HCT116 (cell line): ENCODE measurements around the gene PGGHG. TPM values are rescaled to one million over a fixed set of nuclear protein-coding genes. Genes with fewer than 3 reads are reported as not detected.

Experiments
- ATAC-seq: fragments of 200-7000 bp; cut with Tn5 transposase; 2 replicates; pipeline ENCODE4 v1.9.1; 2020; ENCODE audit warnings: mild to moderate bottlenecking, moderate library complexity
- BruUV-seq: library from RNA; stranded (reverse); fragments of 400-500 nt; replicated peaks from 2 replicates; lab custom pipeline; 2021; lab: Mats Ljungman, UMichigan
- CTCF ChIA-PET: fragments of 300-600 bp; sonication (Branson Sonifier 250); formaldehyde crosslinking; loops from one replicate; lab custom pipeline; 2021; ENCODE audit warnings: antibody characterized with exemption; lab: Charles Lee
- POLR2A ChIA-PET: fragments of 300-600, 350-600 bp; sonication (Branson Sonifier 250); formaldehyde crosslinking; loops from one replicate; lab custom pipeline; 2021; ENCODE audit warnings: antibody characterized with exemption; lab: Charles Lee
- RAD21 ChIA-PET, 2 experiments: fragments of 300-600 bp; sonication (Branson Sonifier 250); formaldehyde crosslinking; loops; one replicate each; lab custom pipeline; 2023; ENCODE audit warnings: low total read pairs in 2 of 2; ENCODE audit not compliant: uncharacterized antibody in 2 of 2, unreplicated experiment in 2 of 2, low non-redundant PET in 1 of 2; lab: Charles Lee
- DNase-seq: peaks from one replicate; pipeline ENCODE4 v3.0.0-alpha.2; 2010; ENCODE audit warnings: low read depth, low spot score
- H2AFZ ChIP-seq: fragments of 200-600 bp; shearing (Covaris generic), sonication (generic); 2 replicates; pipeline ENCODE4 v1.6.1; 2017; ENCODE audit warnings: low read depth, mixed run types, mixed read lengths, antibody characterized with exemption, low read length; ENCODE audit not compliant: poor library complexity, severe bottlenecking
- H3K27ac ChIP-seq: 2 replicates; pipeline ENCODE4 v1.5.1; 2012; ENCODE audit warnings: low read depth, low read length
- H3K27me3 ChIP-seq: fragments of 200-600 bp; sonication (generic); 2 replicates; pipeline ENCODE4 v1.6.1; 2016; ENCODE audit warnings: mixed run types, low read length, mixed read lengths; ENCODE audit not compliant: insufficient read depth
- H3K36me3 ChIP-seq, 2 experiments: fragments of 200-500 bp in 1 of 2; fragments of 200-600 bp in 1 of 2; sonication (Bioruptor generic) in 1 of 2; sonication (generic) in 1 of 2; 2 replicates each; pipeline versions ENCODE4 v1.5.1 to v1.6.1; 2014 to 2016; ENCODE audit warnings: low read length in 2 of 2, inconsistent platforms in 1 of 2, mixed read lengths in 1 of 2, mixed run types in 1 of 2; ENCODE audit not compliant: insufficient read depth in 2 of 2, control insufficient read depth in 1 of 2
- H3K4me1 ChIP-seq, 2 experiments: fragments of 200-600 bp in 1 of 2; sonication (generic) in 1 of 2; 2 replicates each; pipeline versions ENCODE4 v1.5.1 to v1.6.1; 2012 to 2017; ENCODE audit warnings: low read length in 2 of 2, inconsistent platforms in 1 of 2, mild to moderate bottlenecking in 1 of 2, mixed read lengths in 1 of 2, mixed run types in 1 of 2, moderate library complexity in 1 of 2; ENCODE audit not compliant: insufficient read depth in 2 of 2, control insufficient read depth in 1 of 2
- H3K4me2 ChIP-seq: fragments of 200-600 bp; sonication (generic); 2 replicates; pipeline ENCODE4 v1.6.1; 2017; ENCODE audit warnings: mixed run types, low read length, mixed read lengths
- H3K4me3 ChIP-seq, 2 experiments: fragments of 200-600 bp in 1 of 2; sonication (generic) in 1 of 2; replicated peaks in 1 of 2; 2 replicates each; pipeline ENCODE4 v1.5.1; 2011 to 2016; ENCODE audit warnings: low read length in 2 of 2, control low read depth in 1 of 2, low read depth in 1 of 2, mild to moderate bottlenecking in 1 of 2, mixed read lengths in 1 of 2, mixed run types in 1 of 2
- H3K79me2 ChIP-seq: fragments of 200-600 bp; sonication (generic); 2 replicates; pipeline ENCODE4 v1.6.1; 2017; ENCODE audit warnings: mild to moderate bottlenecking, mixed run types, low read length, moderate library complexity, mixed read lengths; ENCODE audit not compliant: insufficient read depth
- H3K9ac ChIP-seq: fragments of 200-600 bp; sonication (generic); 2 replicates; pipeline ENCODE4 v1.6.1; 2016; ENCODE audit warnings: low read length, mixed read lengths
- H3K9me2 ChIP-seq: fragments of 200-600 bp; sonication (generic), shearing (Covaris generic); 2 replicates; pipeline ENCODE4 v1.6.1; 2017; ENCODE audit warnings: mixed run types, mild to moderate bottlenecking, moderate library complexity; ENCODE audit not compliant: insufficient read depth
- H3K9me3 ChIP-seq, 2 experiments: fragments of 200-500 bp in 1 of 2; fragments of 200-600 bp in 1 of 2; sonication (Bioruptor generic) in 1 of 2; sonication (generic) in 1 of 2; 2 replicates each; pipeline ENCODE4 v1.6.1; 2014 to 2017; ENCODE audit warnings: low read length in 2 of 2, mixed read lengths in 2 of 2, inconsistent platforms in 1 of 2, low read depth in 1 of 2, mild to moderate bottlenecking in 1 of 2, mixed run types in 1 of 2, moderate library complexity in 1 of 2; ENCODE audit not compliant: control insufficient read depth in 1 of 2, insufficient read depth in 1 of 2
- H4K20me1 ChIP-seq: fragments of 200-600 bp; sonication (generic), shearing (Covaris generic); 2 replicates; pipeline ENCODE4 v1.6.1; 2017; ENCODE audit warnings: mixed run types, mild to moderate bottlenecking, moderate library complexity; ENCODE audit not compliant: insufficient read depth
- CEBPB ChIP-seq: IDR thresholded peaks from 2 replicates; pipeline ENCODE4 v1.6.1; 2012; ENCODE audit warnings: low read depth
- ELF1 ChIP-seq: IDR thresholded peaks from 2 replicates; pipeline ENCODE4 v1.6.1; 2012; ENCODE audit warnings: low read depth, borderline replicate concordance
- EZH2 ChIP-seq: fragments of 200-600 bp; sonication (generic); IDR thresholded peaks from 2 replicates; pipeline ENCODE4 v1.6.1; 2017; ENCODE audit warnings: antibody characterized with exemption, mixed run types
- EZH2phosphoT487 ChIP-seq: fragments of 200-600 bp; IDR thresholded peaks from 2 replicates; pipeline ENCODE4 v1.6.1; 2018; ENCODE audit warnings: antibody characterized with exemption, borderline replicate concordance
- JUND ChIP-seq: IDR thresholded peaks from 2 replicates; pipeline ENCODE4 v1.6.1; 2012
- POLR2AphosphoS5 ChIP-seq: IDR thresholded peaks from 2 replicates; pipeline ENCODE4 v1.6.1; 2011; ENCODE audit warnings: mild to moderate bottlenecking, low read depth, low read length, moderate library complexity
- RAD21 ChIP-seq: IDR thresholded peaks from 2 replicates; pipeline ENCODE4 v1.6.1; 2012; ENCODE audit warnings: low read depth, mild to moderate bottlenecking
- SIN3A ChIP-seq: IDR thresholded peaks from 2 replicates; pipeline ENCODE4 v1.6.1; 2012; ENCODE audit warnings: low read depth
- SP1 ChIP-seq: IDR thresholded peaks from 2 replicates; pipeline ENCODE4 v1.6.1; 2012; ENCODE audit warnings: low read depth
- SRF ChIP-seq: IDR thresholded peaks from 2 replicates; pipeline ENCODE4 v1.6.1; 2012; ENCODE audit warnings: low read depth
- TCF7L2 ChIP-seq: IDR thresholded peaks from 2 replicates; pipeline ENCODE4 v1.7.0; 2011; ENCODE audit warnings: borderline replicate concordance, inconsistent platforms; ENCODE audit not compliant: insufficient read depth, insufficient read length; ENCODE audit errors: extremely low read depth
- YY1 ChIP-seq: IDR thresholded peaks from 2 replicates; pipeline ENCODE4 v1.6.1; 2011; ENCODE audit warnings: low read length, low read depth, moderate library complexity, mild to moderate bottlenecking; ENCODE audit not compliant: insufficient replicate concordance; ENCODE audit errors: extremely low read depth
- ZNF274 ChIP-seq: fragments of 200-500 bp; sonication (Bioruptor generic); IDR thresholded peaks from 2 replicates; pipeline ENCODE4 v1.6.1; 2014; ENCODE audit warnings: mild to moderate bottlenecking, low read depth, low read length, inconsistent platforms
- intact Hi-C: fragments of 100-400 bp; cut with micrococcal nuclease; formaldehyde crosslinking; loops from 2 replicates; pipeline ENCODE4 v1.10.0; 2022
- total RNA-seq: library from RNA; stranded (reverse); gene quantifications from one replicate; pipeline ENCODE4 v1.2.1, GENCODE V29; 2021; ENCODE audit not compliant: unreplicated experiment
- TF ChIP-seq, protein P1 (sequence below): IDR thresholded peaks from 2 replicates; pipeline ENCODE4 v1.6.1; 2012
- TF ChIP-seq, protein P2 (sequence below): IDR thresholded peaks from 2 replicates; pipeline ENCODE4 v1.6.1; 2012; ENCODE audit warnings: low read depth
- TF ChIP-seq, protein P3 (sequence below): IDR thresholded peaks from 2 replicates; pipeline ENCODE4 v1.6.1; 2011; ENCODE audit warnings: mild to moderate bottlenecking, low read length, moderate library complexity; ENCODE audit not compliant: insufficient replicate concordance; ENCODE audit errors: extremely low read depth
- TF ChIP-seq, protein P4 (sequence below): IDR thresholded peaks from 2 replicates; pipeline ENCODE4 v1.6.1; 2012

The PGGHG gene
- total RNA-seq, 1 experiment from 2014 or later, result 57.5 TPM

DNA sequence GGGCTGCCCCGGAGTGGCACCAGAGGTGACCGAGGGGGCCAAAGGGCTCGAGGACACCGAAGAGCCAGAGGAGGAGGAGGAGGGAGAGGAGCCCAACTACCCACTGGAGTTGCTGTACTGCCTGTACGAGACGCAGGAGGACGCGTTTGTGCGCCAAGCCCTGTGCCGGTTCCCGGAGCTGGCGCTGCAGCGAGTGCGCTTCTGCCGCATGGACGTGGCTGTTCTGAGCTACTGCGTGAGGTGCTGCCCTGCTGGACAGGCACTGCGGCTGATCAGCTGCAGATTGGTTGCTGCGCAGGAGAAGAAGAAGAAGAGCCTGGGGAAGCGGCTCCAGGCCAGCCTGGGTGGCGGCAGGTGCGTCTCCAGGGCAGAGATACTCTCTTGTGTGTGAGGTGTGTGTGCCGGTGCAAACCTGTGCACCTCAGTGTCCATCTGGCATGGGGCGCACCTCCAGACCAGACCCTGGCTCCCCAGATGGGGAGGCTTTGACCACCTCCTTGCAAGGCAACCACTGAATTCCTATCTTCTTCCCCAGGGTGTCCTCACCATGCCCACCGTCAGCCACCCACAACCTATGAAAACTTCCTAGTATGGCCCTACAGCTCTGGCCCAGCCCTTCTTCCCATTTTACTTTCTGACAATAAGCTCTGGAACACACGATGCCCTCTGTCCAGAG lies 7.3 kb upstream of the PGGHG start:
- Histone ChIP-seq H3K9ac (no peak overlapping the region), H2AFZ (no peak overlapping the region), H3K9me3 (no peaks in the 10 kb centered on the region), H3K4me2 (no peak overlapping the region), H3K4me1 (peaks cover 0 to 3% of the 10 kb centered on the region in 2 experiments; a peak in 1 of 4 replicates), H3K9me2 (no peaks in the 10 kb centered on the region), H3K79me2 (no peaks in the 10 kb centered on the region), H4K20me1 (no peaks in the 10 kb centered on the region), H3K27ac (no peak overlapping the region), H3K4me3 (no peak overlapping the region), H3K27me3 (no peaks in the 10 kb centered on the region), H3K36me3 (no peaks in the 10 kb centered on the region)
- BruUV-seq, result no TSS peak
- ATAC-seq, result no peak
- TF ChIP-seq TCF7L2 (no peak), POLR2AphosphoS5 (no peak), RAD21 (no peak), SRF (no peak), SIN3A (no peak), ELF1 (no peak), JUND (no peak), SP1 (no peak), EZH2phosphoT487 (no peak), YY1 (no peak), ZNF274 (no peak), CEBPB (no peak), EZH2 (no peak)
- TF ChIP-seq, protein P1, sequence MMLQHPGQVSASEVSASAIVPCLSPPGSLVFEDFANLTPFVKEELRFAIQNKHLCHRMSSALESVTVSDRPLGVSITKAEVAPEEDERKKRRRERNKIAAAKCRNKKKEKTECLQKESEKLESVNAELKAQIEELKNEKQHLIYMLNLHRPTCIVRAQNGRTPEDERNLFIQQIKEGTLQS, result no peak
- TF ChIP-seq, protein P2, sequence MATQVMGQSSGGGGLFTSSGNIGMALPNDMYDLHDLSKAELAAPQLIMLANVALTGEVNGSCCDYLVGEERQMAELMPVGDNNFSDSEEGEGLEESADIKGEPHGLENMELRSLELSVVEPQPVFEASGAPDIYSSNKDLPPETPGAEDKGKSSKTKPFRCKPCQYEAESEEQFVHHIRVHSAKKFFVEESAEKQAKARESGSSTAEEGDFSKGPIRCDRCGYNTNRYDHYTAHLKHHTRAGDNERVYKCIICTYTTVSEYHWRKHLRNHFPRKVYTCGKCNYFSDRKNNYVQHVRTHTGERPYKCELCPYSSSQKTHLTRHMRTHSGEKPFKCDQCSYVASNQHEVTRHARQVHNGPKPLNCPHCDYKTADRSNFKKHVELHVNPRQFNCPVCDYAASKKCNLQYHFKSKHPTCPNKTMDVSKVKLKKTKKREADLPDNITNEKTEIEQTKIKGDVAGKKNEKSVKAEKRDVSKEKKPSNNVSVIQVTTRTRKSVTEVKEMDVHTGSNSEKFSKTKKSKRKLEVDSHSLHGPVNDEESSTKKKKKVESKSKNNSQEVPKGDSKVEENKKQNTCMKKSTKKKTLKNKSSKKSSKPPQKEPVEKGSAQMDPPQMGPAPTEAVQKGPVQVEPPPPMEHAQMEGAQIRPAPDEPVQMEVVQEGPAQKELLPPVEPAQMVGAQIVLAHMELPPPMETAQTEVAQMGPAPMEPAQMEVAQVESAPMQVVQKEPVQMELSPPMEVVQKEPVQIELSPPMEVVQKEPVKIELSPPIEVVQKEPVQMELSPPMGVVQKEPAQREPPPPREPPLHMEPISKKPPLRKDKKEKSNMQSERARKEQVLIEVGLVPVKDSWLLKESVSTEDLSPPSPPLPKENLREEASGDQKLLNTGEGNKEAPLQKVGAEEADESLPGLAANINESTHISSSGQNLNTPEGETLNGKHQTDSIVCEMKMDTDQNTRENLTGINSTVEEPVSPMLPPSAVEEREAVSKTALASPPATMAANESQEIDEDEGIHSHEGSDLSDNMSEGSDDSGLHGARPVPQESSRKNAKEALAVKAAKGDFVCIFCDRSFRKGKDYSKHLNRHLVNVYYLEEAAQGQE, result no peak
- TF ChIP-seq, protein P3, sequence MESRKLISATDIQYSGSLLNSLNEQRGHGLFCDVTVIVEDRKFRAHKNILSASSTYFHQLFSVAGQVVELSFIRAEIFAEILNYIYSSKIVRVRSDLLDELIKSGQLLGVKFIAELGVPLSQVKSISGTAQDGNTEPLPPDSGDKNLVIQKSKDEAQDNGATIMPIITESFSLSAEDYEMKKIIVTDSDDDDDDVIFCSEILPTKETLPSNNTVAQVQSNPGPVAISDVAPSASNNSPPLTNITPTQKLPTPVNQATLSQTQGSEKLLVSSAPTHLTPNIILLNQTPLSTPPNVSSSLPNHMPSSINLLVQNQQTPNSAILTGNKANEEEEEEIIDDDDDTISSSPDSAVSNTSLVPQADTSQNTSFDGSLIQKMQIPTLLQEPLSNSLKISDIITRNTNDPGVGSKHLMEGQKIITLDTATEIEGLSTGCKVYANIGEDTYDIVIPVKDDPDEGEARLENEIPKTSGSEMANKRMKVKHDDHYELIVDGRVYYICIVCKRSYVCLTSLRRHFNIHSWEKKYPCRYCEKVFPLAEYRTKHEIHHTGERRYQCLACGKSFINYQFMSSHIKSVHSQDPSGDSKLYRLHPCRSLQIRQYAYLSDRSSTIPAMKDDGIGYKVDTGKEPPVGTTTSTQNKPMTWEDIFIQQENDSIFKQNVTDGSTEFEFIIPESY, result no peak
- TF ChIP-seq, protein P4, sequence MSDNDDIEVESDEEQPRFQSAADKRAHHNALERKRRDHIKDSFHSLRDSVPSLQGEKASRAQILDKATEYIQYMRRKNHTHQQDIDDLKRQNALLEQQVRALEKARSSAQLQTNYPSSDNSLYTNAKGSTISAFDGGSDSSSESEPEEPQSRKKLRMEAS, result no peak
- ChIA-PET CTCF (no interaction called here), RAD21 (no interaction called here), POLR2A (no interaction called here)
- intact Hi-C loops, result no loop called here
- no peak for DNase-seq
